Right renal cortex interstitium (tissue), 3 donors: ENCODE measurements around the gene SYAP1. TPM values are rescaled to one million over a fixed set of nuclear protein-coding genes. Genes with fewer than 3 reads are reported as not detected.
"Not testable (repeated sequence)": the region's sequence is repeated elsewhere in the genome, so short reads cannot be mapped to it uniquely, and the experiment has no call there.

Experiments used
- DNase-seq, 3 donors: peaks; one replicate each; pipeline ENCODE4 v3.0.0-alpha.2; 2013; ENCODE audit warnings: low read depth in 3 of 3, low spot score in 2 of 3
- polyA plus RNA-seq, 3 donors: library from polyadenylated mRNA; unstranded; fragments of 120-200 nt; gene quantifications; one replicate each; pipeline ENCODE4 v1.2.1, GENCODE V29; 2013; ENCODE audit not compliant: insufficient read length in 3 of 3

The SYAP1 gene
- polyA plus RNA-seq, 3 donors = 26.9 to 34.6 (median 32.3) TPM

- DNase-seq = no peak
Observed at GRCh38 chrX:16772460-16772859, 53.0 kb downstream of the SYAP1 start.

- no peak for DNase-seq
Observed at GRCh38 chrX:16774746-16775145, 55.3 kb downstream of the SYAP1 start.

- DNase-seq = no peak
Observed at GRCh38 chrX:16778545-16778944, 59.1 kb downstream of the SYAP1 start.

- no peak for DNase-seq
Observed at GRCh38 chrX:16778993-16779392, 59.6 kb downstream of the SYAP1 start.

- not testable (repeated sequence) for DNase-seq
Observed at GRCh38 chrX:16779815-16780214, 60.4 kb downstream of the SYAP1 start.

GRCh38 chrX:16783452-16783851 is 64.0 kb downstream of the SYAP1 start:
- no peak for DNase-seq

GRCh38 chrX:16784440-16784839 is 65.0 kb downstream of the SYAP1 start:
- DNase-seq = not testable (repeated sequence)

- DNase-seq = no peak
Observed at GRCh38 chrX:16785247-16786138, 66.1 kb downstream of the SYAP1 start.

GRCh38 chrX:16786139-16786790 is 66.9 kb downstream of the SYAP1 start, which contains the start of gene TXLNG:
Gene TXLNG (plus strand): TSS chrX:16786466. CDS start chrX:16786488, 22 bp downstream.
- peak; percentile 77 to 88 (median 87) for DNase-seq

- DNase-seq = no peak
Observed at GRCh38 chrX:16786791-16787735, 67.7 kb downstream of the SYAP1 start.

- no peak for DNase-seq
Observed at GRCh38 chrX:16788477-16788876, 69.1 kb downstream of the SYAP1 start.

GRCh38 chrX:16796298-16796697 is 76.9 kb downstream of the SYAP1 start:
- no peak for DNase-seq

- no peak for DNase-seq
Observed at GRCh38 chrX:16797358-16797757, 77.9 kb downstream of the SYAP1 start.

- DNase-seq = no peak
Observed at GRCh38 chrX:16797841-16798240, 78.4 kb downstream of the SYAP1 start.

- no peak for DNase-seq
Observed at GRCh38 chrX:16804923-16805464, 85.6 kb downstream of the SYAP1 start.

GRCh38 chrX:16807548-16807947 is 88.1 kb downstream of the SYAP1 start:
- no peak for DNase-seq

GRCh38 chrX:16807976-16808542 is 88.6 kb downstream of the SYAP1 start:
- DNase-seq = no peak

- DNase-seq = no peak
Observed at GRCh38 chrX:16814597-16814996, 95.2 kb downstream of the SYAP1 start.
